GM20431 (cell line): ENCODE results near the gene BBS7.

Source experiments
- in situ Hi-C: fragments of 300-500 bp; cut with MseI, MboI; formaldehyde crosslinking; loops from one replicate; pipeline ENCODE4 v1.15.0; 2020; ENCODE audit warnings: low sequenced_read_pairs; ENCODE audit not compliant: unreplicated experiment

Gene BBS7

DNA sequence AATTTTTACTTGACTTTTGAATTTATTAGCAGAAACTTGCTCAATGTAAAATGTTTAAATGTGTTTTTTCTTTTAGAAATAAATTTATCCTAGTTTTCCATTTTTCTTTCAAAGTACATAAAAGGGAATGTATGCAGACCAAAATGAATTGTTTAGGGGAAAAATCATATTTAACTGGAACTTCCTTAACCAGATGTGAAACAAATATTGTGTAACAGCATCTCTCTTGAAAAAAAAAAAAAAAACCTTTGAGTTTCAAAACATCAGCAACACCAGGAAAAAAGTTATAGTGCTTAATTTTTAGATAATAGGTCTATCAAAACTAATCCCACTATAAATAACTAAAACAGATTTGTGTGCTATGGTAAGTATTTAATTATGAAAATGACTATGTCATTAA lies 32.1 kb downstream of the BBS7 start:
- in situ Hi-C loops = no loop called here

DNA sequence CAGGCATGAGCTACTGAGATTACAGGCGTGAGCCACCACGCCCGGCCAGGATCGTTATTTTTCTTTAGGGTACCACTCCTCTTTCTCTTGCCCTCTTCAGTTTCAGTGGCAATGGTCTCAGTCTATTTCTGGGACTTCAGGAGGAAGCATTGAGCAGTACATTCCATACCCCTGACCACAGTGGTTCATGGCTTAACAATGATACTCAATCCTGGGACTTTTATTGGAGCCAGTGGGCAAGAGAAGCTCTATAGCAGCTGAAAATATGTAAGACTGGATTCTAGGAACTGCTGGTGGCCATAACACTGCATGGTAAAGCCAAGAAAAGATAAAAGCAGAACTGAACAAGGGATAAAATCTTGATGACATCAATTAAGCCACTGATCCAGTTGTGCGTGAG lies 40.8 kb downstream of the BBS7 start:
- in situ Hi-C loops = no loop called here

DNA sequence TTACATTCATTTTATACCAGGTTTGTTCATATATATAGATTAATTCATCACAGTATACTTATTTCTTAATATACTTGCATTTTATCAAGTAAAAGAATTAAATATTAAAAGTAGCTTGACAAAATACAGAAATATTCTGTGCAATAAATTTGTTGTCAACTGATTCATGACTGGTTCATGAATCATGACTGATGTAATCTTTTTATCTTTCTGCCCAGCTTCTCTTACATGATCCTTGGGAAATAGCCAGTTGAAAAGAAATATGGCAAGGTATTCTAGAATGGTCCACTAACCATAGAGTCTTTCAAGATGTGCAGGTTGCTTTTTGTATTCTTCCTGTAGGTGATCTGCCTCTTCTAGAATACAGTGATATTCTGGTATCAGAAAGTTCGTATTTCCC lies 42.4 kb downstream of the BBS7 start:
- in situ Hi-C loops = no loop called here

DNA sequence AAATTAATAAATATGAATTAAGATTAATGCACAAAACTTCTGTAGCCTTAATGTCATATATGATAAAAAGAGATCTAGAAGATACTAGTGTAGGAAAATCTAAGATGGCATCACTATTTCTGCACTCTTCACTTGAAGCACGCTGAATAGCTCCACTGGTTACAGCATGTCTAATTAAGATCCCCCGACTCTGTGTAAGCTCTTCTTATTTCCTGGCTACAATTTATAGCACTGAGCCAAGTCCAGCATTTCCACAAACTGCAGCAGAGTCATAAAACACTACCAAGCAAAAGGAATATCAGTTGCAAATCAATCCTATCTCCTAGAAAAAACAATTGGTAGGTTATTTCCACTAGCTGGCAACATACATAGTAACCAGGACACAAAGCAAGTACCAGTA lies 45.3 kb downstream of the BBS7 start:
- in situ Hi-C loops = no loop called here

DNA sequence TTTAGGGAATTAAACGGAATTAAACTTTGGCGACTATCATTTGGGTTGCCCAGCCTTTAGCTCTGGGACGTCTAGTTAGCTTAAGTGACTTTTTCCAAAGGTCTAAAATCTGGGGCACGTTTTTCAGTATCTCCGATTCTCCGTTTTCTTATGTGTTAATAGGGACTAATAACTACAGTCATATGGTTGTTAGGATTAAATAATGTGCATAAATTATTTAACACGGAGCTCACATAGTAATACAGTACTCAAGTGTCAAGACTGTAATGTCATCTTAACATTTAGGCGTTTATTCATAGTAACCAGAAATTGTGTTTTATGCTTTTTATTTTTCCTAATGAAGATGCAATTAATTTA lies 46.1 kb downstream of the BBS7 start:
- in situ Hi-C loops = no loop called here

DNA sequence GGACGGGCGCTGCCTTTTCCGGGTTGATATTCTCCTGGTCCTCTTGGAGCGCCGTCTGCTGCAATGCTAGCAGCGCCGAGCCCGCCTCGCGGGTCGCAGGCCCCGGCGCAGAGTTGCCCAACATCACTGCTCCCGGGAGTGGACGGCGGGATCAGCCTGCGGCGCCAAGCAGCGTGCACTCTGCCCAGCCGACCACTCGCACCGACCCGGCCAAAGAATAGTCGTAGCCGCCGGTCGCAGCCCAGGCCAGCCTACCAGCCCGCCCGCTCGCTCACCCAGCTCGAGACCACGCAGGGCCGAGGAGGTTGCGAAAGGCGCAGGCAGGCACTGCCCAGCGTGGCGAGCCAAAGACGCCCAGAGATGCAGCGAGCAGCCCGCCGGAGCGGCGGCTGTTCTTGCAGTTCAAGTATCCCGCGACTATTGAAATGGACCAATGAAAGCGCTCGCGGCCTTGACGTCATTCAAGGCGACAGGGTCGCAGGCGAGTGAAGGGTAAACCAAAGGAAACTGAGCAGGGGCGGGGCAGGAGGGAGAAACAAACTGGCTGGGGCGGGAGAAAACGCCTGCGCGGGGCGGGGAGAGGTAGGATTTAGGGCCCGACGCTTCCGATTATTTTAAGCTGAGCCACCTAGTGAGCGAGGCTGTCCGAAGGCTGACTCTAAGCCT lies 46.6 kb downstream of the BBS7 start, which contains the start of gene CCNA2:
TSS of gene CCNA2 (minus strand) at position 379 of the 666 bp plus-strand sequence. CDS start at position 124, 255 bp downstream.
- in situ Hi-C loops = no loop called here

DNA sequence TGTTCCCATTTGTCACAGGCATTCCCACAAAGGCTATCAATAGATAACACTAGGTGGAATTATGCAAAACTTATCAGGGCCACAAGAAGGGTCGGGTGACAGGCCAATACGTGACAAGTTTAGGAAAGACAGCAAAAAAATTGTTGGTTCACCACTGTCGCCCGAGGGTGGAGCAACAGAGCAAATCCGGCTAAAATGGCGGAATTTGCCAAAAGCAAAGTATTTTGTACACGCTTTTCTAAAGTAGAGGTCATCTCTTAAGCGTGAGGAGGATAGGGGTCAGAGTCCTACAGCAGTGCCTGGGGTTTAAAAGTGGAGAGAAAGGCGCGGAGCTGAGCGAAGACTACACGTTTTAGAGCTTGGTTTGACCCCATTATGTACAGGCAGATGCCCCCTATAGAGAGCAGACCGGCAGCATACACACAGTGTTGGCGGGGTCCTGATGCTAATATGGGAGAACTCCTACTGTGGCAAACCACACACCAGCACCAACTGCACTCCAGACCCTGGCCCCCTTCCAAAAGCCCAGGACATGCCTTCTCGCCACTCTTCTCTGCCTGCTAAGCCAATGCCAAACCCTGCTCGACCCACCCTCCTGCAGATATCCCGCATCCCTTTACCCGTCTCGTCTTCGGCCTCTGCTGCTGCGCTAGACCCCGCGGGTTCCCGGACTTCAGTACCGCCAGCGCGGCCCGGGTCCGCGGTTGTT lies 47.3 kb downstream of the BBS7 start:
- in situ Hi-C loops = no loop called here

DNA sequence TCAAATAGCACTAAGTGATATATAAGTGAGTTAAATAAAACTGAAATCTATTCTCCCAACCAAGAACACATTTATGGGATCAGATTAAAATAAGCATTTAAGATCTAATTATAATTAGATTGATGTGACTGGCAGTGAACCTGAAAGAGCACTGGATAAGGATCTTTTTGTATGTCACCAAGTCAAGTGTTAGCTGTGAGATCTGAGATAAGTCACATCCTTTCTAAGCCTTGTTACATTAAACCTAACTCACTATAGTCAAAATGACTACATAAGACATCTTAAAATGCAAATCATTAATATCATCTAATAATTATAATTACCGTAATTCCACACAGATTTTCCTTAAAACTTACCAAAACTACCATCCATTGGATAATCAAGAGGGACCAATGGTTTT lies 48.2 kb downstream of the BBS7 start:
- in situ Hi-C loops = no loop called here

DNA sequence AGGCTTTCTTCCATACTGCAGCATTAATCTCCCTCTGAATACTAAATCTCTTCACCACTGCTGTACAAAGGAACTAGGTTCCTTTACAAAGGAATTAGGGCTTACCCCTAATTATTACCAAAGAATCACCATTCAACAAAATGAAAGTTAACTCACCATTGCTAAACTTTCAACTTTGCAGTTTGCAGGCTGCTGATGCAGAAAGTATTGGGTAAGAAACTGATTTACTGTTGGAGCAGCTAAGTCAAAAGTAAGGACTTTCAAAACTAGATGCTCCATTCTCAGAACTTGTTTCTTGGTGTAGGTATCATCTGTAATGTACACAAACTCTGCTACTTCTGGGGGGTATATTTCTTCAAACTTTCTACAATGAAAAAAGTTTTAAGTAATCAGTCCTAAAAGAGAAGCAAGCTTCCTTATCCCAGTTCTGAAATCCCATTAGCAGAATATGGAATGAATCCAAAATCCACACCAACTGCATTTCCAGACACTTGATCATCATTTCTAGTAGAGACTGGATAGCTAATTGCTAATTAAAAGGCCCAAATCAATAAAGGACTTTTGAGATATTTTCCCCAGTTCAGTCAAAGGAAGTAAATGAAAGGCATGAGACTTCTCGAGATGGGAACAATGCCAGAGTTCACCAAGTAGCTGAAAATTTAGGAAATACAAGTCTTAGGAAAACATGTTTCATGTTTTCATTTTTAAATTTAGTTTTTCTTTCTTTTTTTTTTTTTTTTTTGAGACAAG lies 50.9 kb downstream of the BBS7 start:
- in situ Hi-C loops = no loop called here

DNA sequence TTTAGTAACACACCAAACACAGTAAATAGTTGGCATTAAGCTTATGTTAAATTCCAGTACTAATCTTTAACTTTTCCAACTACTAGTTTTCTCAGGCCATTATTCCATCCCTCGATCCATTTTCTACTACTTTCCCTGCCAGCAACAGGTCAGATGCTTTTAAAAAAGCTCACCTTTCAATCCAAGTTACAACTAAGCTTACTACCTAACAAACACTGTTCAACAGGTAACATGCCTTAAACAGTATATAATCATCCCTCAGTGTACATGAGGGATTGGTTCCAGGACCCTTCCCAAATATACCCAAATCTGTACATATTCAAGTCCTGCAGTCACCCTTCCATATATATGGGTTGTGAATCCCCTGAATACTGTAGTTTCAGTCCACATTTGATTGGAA lies 52.1 kb downstream of the BBS7 start:
- in situ Hi-C loops = no loop called here

DNA sequence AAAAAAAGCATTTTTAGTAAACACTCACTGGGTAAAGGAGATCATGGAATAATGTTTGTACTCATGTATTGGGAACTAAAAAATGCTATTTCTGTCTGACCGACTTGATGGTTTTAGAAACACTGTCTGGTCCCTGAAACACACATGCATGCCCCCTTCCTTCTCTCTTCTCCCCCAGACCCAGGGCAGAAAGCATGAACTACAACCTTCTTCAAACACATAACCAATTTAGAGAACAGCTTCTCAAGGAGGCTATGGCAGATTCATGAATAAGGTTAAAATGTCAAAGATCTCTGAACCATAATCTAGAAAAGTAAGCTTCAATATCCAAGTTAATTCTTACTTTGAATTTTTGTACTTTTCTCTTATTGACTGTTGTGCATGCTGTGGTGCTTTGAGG lies 52.6 kb downstream of the BBS7 start:
- in situ Hi-C loops = no loop called here

DNA sequence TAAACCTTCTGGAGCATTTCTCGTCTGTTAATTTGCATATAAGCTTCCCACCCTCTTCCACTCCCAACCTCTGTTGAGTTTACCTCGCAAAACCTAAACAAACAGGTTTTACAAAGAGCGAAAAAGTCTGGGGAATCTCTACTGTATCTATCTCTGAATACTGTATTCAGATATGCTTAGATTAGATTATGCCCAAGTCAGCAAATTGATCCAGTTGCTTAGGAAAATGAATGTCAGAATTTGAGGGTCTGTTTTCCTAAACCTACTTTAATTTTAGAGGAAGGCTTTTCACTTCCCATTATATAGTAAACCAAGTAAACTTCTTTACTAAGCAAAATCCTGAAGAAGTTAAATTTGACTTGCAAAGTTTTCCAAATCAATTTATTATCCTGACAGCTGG lies 53.3 kb downstream of the BBS7 start:
- in situ Hi-C loops = no loop called here

DNA sequence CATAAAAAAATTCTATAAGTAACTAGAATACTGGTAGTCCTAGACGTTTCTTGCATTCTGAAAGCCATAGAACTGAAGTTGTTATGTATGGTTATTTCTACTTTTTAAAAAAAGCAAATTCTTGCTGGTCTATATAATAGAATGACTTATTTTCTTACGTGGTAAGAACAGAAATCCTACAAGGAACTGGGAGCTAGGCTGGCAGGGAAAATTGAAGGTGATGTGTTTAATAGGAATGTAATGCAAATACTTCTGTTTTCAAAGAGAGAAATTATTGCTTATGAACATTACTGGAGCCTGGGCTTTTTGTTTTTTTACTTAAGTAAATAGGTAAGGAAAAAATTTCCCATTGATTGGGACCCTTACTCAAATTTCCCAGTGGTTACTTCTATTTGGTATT lies 55.5 kb downstream of the BBS7 start:
- in situ Hi-C loops = no loop called here

DNA sequence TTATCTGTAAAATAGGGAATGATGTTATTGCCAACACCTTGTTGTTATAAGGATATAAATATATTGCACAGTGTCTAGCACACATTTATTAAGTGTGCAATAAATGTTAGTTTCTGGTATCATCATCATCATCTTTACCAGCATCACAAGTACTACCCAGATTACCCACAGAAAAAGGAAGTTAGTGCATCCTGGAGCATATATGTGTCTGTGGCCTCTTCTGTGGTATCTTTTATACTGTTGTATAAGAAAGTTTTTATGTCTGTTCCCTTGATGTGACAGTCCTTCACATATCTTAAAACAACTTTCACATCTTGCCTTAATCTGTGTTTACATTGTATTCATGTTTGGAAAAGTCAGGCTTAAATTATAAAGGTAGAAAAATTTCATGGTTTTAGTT lies 59.2 kb downstream of the BBS7 start:
- in situ Hi-C loops = no loop called here

DNA sequence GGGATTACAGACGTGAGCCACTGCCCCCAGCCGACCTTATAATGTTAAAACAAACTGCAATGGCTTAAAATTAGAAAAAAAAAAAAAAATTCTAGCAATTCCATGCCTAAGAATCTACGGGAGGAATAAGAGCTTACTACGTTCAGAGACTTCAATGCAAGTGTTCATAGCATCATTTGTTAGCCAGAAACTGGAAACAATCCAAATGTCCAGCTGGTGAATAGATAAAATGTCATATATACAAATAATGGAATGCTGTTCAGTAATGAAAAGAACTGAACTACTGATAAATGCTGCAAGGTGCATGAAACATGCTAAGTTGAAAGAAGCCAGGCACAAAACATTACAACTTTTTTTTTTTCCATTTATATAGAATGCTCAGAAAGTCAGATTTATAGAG lies 63.9 kb downstream of the BBS7 start:
- in situ Hi-C loops = no loop called here

DNA sequence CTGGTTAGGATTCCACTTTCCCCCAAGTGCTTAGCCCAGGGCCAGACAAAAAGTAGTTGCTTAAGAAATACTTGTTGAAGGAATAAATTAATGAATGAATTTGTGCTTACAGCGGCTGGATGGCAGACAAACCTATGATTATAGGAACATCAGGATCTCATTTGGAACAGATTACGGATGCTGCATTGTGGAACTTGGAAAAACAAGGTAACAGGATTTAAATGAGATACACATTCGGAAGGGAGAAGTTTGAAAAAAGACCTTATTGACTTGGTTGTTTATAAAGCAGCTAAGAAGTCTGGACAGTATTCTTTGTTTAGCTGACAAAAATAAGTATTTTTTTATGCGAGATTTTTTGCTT lies 68.6 kb downstream of the BBS7 start:
- in situ Hi-C loops = no loop called here

DNA sequence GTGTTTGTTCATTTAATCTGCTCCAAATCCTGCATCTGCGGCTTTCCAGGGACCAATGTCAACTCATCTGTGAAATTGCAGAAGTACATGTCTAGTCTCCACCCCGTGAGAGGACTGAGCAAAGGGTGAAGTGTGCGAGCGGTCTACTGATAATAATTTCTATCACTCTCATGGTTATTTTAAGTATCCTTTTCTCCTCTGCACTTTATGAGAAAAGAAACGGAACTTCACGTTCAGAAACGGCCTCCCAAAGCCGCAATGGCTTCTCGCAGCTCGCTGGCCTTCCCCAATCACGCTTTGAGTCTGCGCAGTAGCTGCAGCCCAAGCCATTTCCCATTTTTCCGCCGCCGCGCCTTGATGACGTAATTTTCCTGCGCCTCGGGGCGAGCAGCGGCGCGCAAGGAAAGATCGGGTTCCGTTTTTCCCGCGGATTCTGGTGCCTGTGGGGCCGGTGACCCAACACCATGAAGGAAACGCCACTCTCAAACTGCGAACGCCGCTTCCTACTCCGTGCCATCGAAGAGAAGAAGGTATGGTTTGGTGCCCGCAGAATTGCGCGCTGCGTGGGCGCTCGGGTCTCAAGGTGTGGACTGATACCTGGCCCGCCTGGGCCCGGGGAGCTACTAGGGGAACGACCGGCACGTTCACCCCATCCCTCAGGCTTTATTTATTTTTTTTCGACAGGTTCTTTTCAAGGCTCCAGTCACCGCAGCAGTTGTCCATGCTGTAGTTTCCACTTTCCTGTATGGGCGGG lies 69.1 kb downstream of the BBS7 start, which contains the start of gene EXOSC9:
TSS of gene EXOSC9 (plus strand) at position 363 of the 754 bp plus-strand sequence. CDS start at position 465, 102 bp downstream.
- in situ Hi-C loops = no loop called here

DNA sequence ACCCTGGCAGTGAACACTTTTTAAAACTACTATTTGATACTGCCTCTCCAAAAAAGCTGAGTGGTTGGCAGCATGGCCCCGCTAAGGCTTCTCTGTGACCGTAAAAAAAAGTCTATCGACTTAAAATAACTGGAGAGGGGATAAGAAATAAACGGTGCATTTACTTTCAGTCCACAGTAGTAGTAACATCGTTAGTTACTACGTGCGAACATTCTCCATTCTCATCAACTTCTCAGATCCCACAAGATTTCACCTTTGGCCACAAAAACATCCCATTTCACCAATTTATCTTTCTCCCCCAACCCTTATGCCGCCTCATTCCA lies 69.7 kb downstream of the BBS7 start:
- in situ Hi-C loops = no loop called here

DNA sequence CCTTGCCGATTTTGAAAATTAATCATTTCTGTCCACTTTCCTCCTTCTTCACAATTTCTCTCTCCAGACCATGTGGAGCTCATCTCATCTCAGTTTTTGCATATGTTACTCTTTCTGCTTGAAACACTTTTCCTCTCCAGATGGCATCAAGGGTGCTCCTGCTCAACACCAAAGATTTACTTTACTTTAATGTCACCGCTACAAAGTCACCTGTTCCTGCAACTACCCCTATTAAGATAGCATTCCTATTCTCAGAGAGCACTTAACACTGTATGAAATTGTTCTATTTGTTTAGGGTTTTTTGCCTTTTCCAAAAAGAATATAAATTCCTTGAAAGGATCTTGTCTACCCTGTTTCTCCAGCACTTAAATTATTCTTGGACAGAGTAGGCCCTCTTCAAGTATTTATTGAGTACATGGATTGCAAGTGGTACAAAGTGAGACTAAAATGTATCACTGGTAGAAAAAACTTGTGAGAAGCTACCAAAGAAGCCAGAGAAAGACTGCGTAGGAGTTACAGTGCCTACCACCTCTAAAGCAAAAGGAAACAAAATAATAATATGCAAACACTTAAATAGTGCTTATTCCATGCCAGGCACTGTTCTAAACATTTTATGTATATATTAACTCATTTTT lies 70.3 kb downstream of the BBS7 start:
- in situ Hi-C loops = no loop called here

DNA sequence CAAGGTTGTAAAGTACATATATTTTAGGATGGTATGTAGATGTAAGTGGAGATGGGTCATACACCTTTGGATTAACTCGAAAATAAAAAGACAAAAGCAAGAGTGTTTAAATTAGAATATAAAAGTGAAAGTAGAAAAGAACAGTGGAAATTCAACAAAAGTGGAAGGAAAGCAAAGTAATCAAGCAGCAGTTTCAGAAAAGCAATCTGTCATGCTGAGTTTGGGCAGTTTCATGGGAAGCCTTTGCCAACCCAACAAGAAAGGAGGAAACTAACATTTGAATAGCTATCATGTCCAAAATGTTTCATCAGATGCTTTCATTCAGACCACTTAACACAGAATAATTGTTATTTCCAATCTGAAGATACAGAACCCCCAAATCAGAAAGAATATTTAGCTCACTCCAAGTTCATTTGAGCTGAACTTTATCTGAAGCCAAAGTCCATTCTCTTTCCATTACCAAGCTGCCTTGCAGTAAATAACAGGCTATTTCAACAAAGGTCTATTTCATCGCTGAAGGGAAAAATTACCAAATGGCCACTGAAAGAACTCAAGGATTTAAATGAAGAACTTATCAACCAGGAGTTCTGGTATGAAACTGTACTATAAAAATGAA lies 71.0 kb downstream of the BBS7 start:
- in situ Hi-C loops = no loop called here
